HG02870 (cell line): ENCODE results near the gene SPEM3.
"Not testable (repeated sequence)": the region's sequence is repeated elsewhere in the genome, so short reads cannot be mapped to it uniquely, and the experiment has no call there.

ENCODE experiments used
- ATAC-seq: cut with Tn5 transposase; IDR thresholded peaks from one replicate; pipeline ENCODE4 v1.9.1; 2021; ENCODE audit warnings: mild to moderate bottlenecking, moderate library complexity; ENCODE audit not compliant: unreplicated experiment

The SPEM3 gene

GRCh38 chr17:7468804-7469389, 40.2 kb downstream of the SPEM3 start:
- ATAC-seq: no peak

- not testable (repeated sequence) for ATAC-seq
Measured at GRCh38 chr17:7469843-7470242, 41.2 kb downstream of the SPEM3 start.

GRCh38 chr17:7470457-7470973, 41.9 kb downstream of the SPEM3 start:
- ATAC-seq: not testable (repeated sequence)

- ATAC-seq: no peak
Measured at GRCh38 chr17:7471729-7472128, 43.1 kb downstream of the SPEM3 start.

- ATAC-seq: not testable (repeated sequence)
Measured at GRCh38 chr17:7474767-7475166, 46.1 kb downstream of the SPEM3 start.

GRCh38 chr17:7475764-7476422, 47.2 kb downstream of the SPEM3 start:
- ATAC-seq: no peak

- no peak for ATAC-seq
Measured at GRCh38 chr17:7476494-7476893, 47.8 kb downstream of the SPEM3 start.

GRCh38 chr17:7476951-7477350, 48.3 kb downstream of the SPEM3 start:
- ATAC-seq: no peak

- ATAC-seq: no peak
Measured at GRCh38 chr17:7477392-7478275, 49.0 kb downstream of the SPEM3 start.

GRCh38 chr17:7478276-7479212, 49.9 kb downstream of the SPEM3 start:
- ATAC-seq: no peak

- ATAC-seq: no peak
Measured at GRCh38 chr17:7479213-7480088, 50.8 kb downstream of the SPEM3 start, which contains the start of gene ZBTB4. ZBTB4 (minus strand) TSS chr17:7479631; CDS start chr17:7466801, 12,830 bp downstream.

- ATAC-seq: no peak
Measured at GRCh38 chr17:7480089-7480384, 51.4 kb downstream of the SPEM3 start.

GRCh38 chr17:7481275-7481674, 52.6 kb downstream of the SPEM3 start, which contains the start of gene SLC35G6:
SLC35G6 (plus strand) TSS chr17:7481446; CDS start chr17:7481517, 71 bp downstream.
- not testable (repeated sequence) for ATAC-seq

GRCh38 chr17:7481842-7482741, 53.4 kb downstream of the SPEM3 start:
- not testable (repeated sequence) for ATAC-seq
